Measurements from ENCODE around the gene RAPGEF6.
"Not testable (repeated sequence)": the region's sequence is repeated elsewhere in the genome, so short reads cannot be mapped to it uniquely, and the experiment has no call there.

DNA sequence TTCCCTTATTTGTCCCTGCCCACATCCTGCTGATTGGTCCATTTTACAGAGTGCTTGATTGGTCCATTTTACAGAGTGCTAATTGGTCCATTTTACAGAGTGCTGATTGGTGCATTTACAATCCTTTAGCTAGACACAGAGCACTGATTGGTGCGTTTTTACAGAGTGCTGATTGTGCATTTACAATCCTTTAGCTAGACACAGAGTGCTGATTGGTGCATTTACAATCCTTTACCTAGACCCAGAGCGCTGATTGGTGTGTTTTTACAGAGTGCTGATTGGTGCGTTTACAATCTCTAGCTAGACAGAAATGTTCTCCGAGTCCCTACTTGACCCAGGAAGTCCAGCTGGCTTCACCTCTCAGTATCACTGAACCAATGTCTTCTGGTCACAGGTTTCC, 147.7 kb downstream of the RAPGEF6 start:
- TF ChIP-seq POLR2AphosphoS5 (IDR thresholded peaks at IDR 0.05) = not testable (repeated sequence)
- TF ChIP-seq, protein P1, sequence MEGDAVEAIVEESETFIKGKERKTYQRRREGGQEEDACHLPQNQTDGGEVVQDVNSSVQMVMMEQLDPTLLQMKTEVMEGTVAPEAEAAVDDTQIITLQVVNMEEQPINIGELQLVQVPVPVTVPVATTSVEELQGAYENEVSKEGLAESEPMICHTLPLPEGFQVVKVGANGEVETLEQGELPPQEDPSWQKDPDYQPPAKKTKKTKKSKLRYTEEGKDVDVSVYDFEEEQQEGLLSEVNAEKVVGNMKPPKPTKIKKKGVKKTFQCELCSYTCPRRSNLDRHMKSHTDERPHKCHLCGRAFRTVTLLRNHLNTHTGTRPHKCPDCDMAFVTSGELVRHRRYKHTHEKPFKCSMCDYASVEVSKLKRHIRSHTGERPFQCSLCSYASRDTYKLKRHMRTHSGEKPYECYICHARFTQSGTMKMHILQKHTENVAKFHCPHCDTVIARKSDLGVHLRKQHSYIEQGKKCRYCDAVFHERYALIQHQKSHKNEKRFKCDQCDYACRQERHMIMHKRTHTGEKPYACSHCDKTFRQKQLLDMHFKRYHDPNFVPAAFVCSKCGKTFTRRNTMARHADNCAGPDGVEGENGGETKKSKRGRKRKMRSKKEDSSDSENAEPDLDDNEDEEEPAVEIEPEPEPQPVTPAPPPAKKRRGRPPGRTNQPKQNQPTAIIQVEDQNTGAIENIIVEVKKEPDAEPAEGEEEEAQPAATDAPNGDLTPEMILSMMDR (IDR thresholded peaks at IDR 0.05) = not testable (repeated sequence)
